ENCODE results near the gene CIDEB. TPM values are rescaled to one million over a fixed set of nuclear protein-coding genes. Genes with fewer than 3 reads are reported as not detected.

CIDEB gene
- total RNA-seq, 1 experiment from 2014 or later: 0.48 TPM

- DNase-seq (ENCODE audit: low read depth, low spot score): no peak
- in situ Hi-C loops (cut with HindIII; ENCODE audit: low pct_unique_long_range_greater_than_20kb, low sequenced_read_pairs): no loop called here
Measured at GRCh38 chr14:24307156-24307574, 612 bp downstream of the CIDEB start.

- DNase-seq (ENCODE audit: low read depth, low spot score): no peak
- in situ Hi-C loops (cut with HindIII; ENCODE audit: low pct_unique_long_range_greater_than_20kb, low sequenced_read_pairs): no loop called here
Measured at GRCh38 chr14:24304019-24304387, 3.8 kb downstream of the CIDEB start.

GRCh38 chr14:24300326-24300980, 7.3 kb downstream of the CIDEB start:
- in situ Hi-C loops (cut with HindIII; ENCODE audit: low pct_unique_long_range_greater_than_20kb, low sequenced_read_pairs): no loop called here
- DNase-seq (ENCODE audit: low read depth, low spot score): no peak

- in situ Hi-C loops (cut with HindIII; ENCODE audit: low pct_unique_long_range_greater_than_20kb, low sequenced_read_pairs): no loop called here
- DNase-seq (ENCODE audit: low read depth, low spot score): peak; percentile 85
Measured at GRCh38 chr14:24299255-24300191, 8.3 kb downstream of the CIDEB start, which contains the start of the genes DHRS1 and NOP9. Gene DHRS1 (minus strand): TSS chr14:24299780. CDS start chr14:24299106, 674 bp downstream. Gene NOP9 (plus strand): TSS chr14:24299850. CDS start chr14:24299955, 105 bp downstream.

GRCh38 chr14:24298892-24299254, 8.9 kb downstream of the CIDEB start:
- in situ Hi-C loops (cut with HindIII; ENCODE audit: low pct_unique_long_range_greater_than_20kb, low sequenced_read_pairs): no loop called here

GRCh38 chr14:24297190-24297964, 10.4 kb downstream of the CIDEB start:
- in situ Hi-C loops (cut with HindIII; ENCODE audit: low pct_unique_long_range_greater_than_20kb, low sequenced_read_pairs): no loop called here

More at GRCh38 chr14:24298892-24299254, 8.9 kb downstream of the CIDEB start:
- peak; percentile 69 for DNase-seq (ENCODE audit: low read depth, low spot score)

GRCh38 chr14:24296341-24297157, 11.2 kb downstream of the CIDEB start:
- in situ Hi-C loops (cut with HindIII; ENCODE audit: low pct_unique_long_range_greater_than_20kb, low sequenced_read_pairs): no loop called here
- DNase-seq (ENCODE audit: low read depth, low spot score): peak; percentile 72

More at GRCh38 chr14:24297190-24297964, 10.4 kb downstream of the CIDEB start:
- DNase-seq (ENCODE audit: low read depth, low spot score): peak; percentile 66

- DNase-seq (ENCODE audit: low read depth, low spot score): no peak
- in situ Hi-C loops (cut with HindIII; ENCODE audit: low pct_unique_long_range_greater_than_20kb, low sequenced_read_pairs): no loop called here
Measured at GRCh38 chr14:24293525-24293924, 14.3 kb downstream of the CIDEB start.

- in situ Hi-C loops (cut with HindIII; ENCODE audit: low pct_unique_long_range_greater_than_20kb, low sequenced_read_pairs): no loop called here
- DNase-seq (ENCODE audit: low read depth, low spot score): no peak
Measured at GRCh38 chr14:24292118-24292807, 15.5 kb downstream of the CIDEB start.

- in situ Hi-C loops (cut with HindIII; ENCODE audit: low pct_unique_long_range_greater_than_20kb, low sequenced_read_pairs): no loop called here
- DNase-seq (ENCODE audit: low read depth, low spot score): no peak
Measured at GRCh38 chr14:24291446-24292117, 16.2 kb downstream of the CIDEB start.

GRCh38 chr14:24290746-24291145, 17.0 kb downstream of the CIDEB start:
- DNase-seq (ENCODE audit: low read depth, low spot score): no peak
- in situ Hi-C loops (cut with HindIII; ENCODE audit: low pct_unique_long_range_greater_than_20kb, low sequenced_read_pairs): no loop called here

- in situ Hi-C loops (cut with HindIII; ENCODE audit: low pct_unique_long_range_greater_than_20kb, low sequenced_read_pairs): no loop called here
- no peak for DNase-seq (ENCODE audit: low read depth, low spot score)
Measured at GRCh38 chr14:24289649-24290280, 18.0 kb downstream of the CIDEB start.

- DNase-seq (ENCODE audit: low read depth, low spot score): no peak
- in situ Hi-C loops (cut with HindIII; ENCODE audit: low pct_unique_long_range_greater_than_20kb, low sequenced_read_pairs): no loop called here
Measured at GRCh38 chr14:24286996-24287395, 20.8 kb downstream of the CIDEB start.

- no peak for DNase-seq (ENCODE audit: low read depth, low spot score)
- in situ Hi-C loops (cut with HindIII; ENCODE audit: low pct_unique_long_range_greater_than_20kb, low sequenced_read_pairs): no loop called here
Measured at GRCh38 chr14:24285351-24285750, 22.4 kb downstream of the CIDEB start.

- in situ Hi-C loops (cut with HindIII; ENCODE audit: low pct_unique_long_range_greater_than_20kb, low sequenced_read_pairs): no loop called here
Measured at GRCh38 chr14:24284501-24285035, 23.2 kb downstream of the CIDEB start.

More at GRCh38 chr14:24284501-24285035, 23.2 kb downstream of the CIDEB start:
- DNase-seq (ENCODE audit: low read depth, low spot score): no peak

Data from SK-MEL-5 (cell line).